ENCODE results near the gene NHLRC2. TPM values are rescaled to one million over a fixed set of nuclear protein-coding genes. Genes with fewer than 3 reads are reported as not detected.

NHLRC2 gene
- polyA plus RNA-seq, 12 donors, result 12.1 to 24.0 (median 15.2) TPM; not detected in 1

DNA sequence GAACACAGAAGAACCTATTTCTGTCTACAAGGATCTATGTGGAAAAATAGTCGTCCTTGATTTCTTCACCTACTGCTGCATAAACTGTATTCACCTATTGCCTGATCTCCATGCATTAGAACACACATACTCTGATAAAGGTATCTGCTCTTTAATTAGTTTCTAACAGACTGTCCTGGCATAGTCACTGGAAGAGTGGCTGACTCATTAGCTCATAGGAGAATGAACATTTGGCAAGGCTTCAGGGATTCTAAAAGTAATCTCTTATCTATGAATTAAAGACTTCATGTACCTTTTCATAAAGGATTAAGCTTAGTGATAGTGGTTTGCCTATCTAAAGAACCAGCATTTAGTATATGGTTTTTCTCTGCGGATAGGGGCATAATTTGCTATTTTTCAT lies 4.1 kb downstream of the NHLRC2 start:
- DNase-seq, result no peak

DNA sequence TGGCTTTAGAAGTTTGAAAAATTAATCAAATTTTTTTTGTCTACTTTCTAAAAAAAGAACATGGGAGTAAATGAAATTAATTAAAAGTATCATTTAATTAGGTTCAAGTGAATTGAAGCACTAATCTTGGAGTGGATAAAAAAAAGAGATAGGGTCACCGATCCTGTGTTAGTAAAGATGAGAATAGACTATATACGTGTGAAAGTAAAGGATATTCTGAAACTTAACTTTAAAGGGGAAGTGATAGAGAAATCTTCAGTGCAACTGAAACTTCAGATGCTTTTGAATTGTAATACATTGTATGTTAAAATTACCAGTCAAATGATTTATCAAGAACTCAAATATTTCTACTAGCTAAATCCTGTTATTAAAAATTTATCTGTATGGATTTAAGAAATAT lies 4.8 kb downstream of the NHLRC2 start:
- no peak for DNase-seq

DNA sequence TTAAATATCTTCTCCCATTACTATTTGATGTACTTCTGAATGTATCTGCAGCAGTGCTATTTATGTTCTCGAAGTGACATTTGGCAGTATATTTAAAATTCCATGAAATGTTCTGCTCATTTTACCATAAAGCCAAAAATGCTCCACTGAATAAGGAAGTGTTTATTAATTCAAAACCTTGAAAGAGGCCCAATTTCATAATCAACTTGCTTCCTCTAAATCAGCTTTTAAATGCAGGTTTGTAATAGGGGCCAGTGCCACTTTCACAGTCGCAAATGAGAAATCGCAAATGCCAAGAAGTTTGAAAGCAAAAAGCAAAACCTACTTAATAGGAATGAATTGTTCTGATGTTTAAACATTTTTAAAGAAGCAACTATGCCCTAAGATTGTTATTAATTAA lies 11.4 kb downstream of the NHLRC2 start:
- no peak for DNase-seq

DNA sequence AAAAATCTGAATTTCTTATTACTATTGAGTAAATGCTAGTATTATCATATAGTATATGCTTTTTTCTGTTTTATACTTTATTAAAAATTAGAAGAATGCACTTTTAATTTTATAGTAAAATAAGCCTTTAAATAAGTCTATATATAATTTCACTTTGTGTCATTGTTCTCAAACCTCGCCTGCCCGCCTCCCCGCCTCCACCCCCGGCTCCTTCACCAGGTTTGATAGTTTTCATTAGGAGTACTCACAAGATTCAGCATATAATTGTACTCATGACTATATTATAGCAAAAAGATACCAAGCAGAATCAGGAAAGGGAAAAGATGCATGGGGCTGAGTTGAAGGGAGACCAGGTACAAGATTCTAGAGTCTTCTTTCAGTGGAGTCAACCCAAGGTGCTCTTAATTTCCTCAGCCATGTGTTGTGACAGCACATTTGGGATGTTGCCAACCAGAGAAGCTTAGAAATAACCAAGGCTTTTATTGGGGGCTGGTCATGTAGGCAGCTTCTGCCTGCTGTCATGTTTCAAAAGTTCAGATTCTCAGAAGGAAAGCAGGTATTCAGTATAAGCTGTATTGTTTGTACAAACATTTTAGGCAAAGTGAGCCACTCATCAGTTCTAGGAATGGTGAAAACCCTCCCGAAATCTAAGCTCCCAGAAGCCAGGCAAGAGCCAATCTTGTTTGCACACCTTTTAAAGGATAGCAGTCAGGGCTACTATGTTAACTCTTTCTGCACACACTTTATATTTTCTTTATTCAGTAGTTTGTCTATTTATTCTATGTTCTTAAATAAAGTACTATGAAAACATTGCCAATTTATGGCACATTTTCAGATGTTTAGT lies 12.3 kb downstream of the NHLRC2 start:
- DNase-seq, result no peak

DNA sequence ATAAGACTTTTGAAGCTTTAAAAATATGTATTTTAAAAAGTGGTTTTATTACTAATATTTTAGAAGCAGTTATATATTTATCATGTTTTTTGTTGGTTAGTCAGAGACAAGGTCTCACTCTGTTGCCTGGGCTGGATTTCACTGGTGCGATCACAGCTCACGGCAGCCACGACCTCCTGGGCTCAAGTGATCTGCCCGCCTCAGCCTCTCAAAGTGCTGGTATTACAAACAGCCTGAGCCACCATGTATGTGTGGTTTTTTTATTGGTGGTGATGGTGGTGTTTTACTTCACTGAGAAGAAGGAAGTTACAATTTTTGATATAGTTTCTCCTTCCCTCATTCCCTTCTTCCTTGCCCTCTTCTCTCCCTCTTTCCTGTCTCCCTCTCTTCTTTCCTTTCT lies 13.4 kb downstream of the NHLRC2 start:
- DNase-seq, result no peak

DNA sequence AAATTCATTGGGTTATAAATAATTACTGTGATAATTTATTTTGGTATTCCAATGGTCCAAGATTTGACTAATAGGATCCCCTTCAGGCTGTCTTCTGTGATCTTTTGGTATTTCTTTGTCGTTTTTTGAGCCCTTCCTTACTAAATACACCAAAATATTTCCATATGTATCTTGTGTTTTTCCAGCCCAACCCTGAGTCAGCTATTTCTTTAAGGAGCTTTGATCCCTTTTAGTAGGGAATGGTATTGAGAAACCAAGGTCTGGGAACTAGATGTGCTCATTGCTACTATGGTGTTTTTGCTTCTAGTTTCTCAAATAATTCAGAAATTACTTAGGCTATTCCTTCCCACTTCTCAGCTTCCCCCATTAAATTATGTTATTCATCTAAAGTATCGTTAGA lies 15.3 kb downstream of the NHLRC2 start:
- no peak for DNase-seq

DNA sequence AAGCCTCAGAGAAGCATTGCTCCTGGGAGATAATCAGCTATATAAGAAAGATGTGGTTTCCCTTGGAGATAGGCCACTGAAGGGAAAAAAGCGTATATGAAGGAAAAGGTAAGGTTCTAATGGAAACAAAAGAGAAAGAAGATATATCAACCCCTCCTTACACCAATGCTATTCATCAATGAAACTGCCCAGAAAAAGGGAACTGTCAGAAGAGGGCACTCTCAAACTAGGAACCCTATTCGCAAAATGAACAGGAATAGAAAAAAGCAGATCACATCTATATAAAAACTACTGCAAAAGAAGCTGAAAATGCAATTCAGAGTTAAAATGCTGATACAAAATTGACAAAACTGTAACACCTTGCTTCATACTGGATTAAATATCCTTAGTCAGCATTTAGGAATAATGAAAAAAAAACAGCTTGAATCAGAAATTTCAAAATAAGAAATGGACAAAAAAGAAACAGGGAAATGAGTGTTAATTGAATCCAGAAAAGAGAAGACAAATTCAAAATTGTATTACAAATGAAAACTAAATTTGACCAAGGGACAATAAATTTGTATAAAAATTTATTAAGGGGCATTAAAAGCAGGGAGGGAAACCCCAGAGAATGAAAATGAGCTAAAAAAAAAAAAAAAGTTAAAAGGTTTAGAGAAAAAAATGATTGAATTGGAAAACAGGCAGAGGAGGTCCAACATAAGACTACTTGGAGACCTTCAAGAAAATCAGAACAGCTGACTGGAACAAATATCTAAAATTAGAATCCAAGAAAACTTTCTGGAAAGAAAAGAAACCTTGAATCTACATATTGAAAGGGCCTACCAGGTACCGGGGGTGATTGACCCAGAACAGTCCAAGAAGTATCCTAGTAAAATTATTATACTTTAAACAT lies 17.9 kb downstream of the NHLRC2 start:
- DNase-seq, result no peak

DNA sequence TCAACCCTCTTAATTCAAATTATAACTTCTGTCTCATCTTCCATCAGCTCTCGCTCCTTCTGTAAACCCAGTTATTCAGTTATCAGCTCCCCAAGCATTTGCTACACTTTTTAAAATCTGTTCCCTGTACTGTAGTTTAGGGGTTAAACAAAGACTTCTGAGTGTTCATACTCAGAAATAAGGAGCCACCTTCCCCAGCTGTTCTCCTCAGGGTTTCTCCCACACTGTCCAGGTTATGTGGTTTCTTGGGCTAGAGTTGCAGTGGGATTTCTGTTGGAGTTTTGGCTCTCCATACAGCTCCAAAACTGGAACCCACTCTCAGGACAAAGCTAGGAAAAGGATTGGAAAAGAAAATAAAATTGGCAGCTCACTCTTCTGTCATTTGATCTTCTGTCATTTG lies 20.8 kb downstream of the NHLRC2 start:
- DNase-seq, result no peak

DNA sequence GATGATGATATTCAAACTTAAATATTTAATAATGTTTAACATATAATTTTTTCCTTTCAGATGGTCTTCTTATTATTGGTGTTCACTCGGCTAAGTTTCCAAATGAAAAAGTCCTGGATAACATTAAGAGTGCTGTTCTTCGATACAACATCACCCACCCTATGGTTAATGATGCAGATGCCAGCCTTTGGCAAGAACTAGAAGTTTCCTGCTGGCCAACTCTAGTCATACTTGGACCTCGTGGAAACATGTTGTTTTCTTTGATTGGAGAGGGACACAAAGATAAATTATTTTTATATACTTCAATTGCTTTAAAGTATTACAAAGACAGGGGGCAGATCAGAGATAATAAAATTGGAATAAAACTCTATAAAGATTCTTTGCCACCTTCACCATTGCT lies 22.0 kb downstream of the NHLRC2 start:
- DNase-seq, result no peak

DNA sequence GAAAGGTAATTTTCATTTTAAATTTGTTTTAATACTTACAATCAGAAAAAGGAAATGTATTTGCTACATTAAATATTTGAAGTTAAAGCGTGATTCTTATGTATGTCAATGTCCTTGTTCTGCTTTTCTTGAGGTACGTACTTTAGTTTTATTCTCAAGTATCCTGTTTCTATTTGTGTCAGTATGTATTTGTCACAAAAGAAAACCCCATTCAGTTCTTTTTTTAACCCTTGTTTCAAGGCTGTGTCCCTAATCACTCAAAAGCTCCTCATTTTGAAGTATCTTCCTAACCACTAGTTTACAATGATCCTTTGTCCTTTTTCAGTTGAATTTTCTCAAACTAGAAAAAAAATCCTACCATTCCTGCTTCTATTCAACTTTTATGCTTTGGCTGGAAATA lies 25.2 kb downstream of the NHLRC2 start:
- DNase-seq, result no peak

DNA sequence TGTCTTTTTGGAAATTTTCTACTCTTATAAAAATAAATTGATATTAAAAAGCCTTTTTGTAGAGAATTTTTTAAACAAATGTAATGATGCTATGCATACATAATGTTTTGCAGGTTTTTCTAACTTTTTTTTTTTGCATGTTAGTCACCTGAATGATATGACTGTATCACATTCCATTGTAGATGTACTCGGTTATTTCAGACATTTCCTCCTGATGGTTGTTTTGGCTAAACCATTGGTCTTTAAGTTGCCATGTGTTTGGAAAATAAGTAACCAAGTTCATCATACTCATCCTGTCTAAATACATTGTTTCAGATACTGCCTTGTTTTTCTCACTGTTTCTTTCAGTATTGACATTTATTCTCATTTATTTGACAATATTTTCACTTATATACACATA lies 25.8 kb downstream of the NHLRC2 start:
- DNase-seq, result no peak

DNA sequence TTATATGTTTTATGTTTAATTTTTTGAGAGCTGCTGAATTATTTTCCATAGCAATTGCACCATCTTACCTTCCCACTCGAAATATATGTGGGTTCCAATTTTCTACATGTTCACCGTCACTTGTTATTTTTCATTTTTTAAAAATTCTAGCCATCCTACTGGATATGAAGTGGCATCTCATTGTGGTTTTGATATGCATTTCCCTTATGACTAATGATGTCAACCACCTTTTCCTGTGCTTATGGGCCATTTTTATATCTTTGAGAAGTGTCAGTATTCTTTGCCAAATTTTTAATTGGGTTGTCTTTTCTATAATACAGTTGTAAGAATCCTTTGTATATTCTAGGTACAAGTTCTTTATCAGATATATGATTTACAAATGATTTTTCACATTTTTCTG lies 27.8 kb downstream of the NHLRC2 start:
- no peak for DNase-seq

DNA sequence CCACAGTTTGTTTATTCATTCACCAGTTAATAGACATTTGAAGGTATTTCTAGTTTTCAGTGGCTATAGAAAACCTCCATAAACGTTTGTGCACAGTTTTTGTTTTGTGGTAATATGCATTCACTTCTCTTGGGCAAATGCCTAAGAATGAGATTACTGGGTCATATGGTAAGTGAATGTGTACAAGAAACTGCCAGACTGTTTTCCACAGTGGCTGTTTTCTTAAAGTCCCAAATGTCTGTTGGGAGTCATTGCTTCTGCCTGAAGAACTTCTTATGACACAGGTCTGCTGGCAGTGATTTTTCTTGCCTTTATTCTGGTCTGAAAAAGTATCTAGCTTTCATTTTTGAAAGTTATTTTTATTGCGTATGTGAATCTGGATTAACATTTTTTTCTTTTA lies 35.5 kb downstream of the NHLRC2 start:
- no peak for DNase-seq

DNA sequence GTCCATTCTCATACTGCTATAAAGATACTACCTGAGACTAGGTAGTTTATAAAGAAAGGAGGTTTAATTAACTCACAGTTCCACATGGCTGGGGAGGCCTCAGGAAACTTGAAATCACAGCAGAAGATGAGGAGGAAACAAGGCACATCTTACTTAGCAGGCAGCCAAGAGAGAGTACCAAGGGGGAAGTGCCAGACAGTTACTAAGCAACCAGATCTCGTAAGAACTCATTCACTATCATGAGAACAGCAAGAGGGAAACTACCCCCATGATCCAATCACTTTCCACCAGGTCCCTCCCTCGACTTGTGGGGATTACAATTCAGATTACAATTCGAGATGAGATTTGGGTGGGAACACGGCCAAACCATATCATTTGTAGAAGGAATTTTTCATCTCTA lies 36.3 kb downstream of the NHLRC2 start:
- DNase-seq, result no peak

DNA sequence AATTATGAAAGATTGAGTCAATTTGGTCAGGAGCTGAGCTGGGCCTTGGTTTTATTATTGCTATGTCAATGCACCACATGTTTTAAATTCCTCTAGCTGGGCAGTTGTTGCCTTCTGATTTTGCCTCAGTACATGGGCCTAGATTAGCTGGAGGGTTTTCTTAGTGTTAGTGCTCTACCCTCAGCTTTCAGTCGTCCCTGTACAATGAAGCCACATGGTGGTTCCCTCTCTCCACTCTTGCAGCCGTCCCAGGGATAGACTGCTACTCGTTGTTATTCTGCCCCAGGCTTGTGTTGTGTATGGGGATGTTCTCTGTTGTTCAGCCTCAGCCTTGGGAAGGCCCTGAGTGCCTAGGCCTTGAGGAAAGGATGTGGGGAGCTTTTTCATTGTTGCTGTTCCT lies 37.0 kb downstream of the NHLRC2 start:
- DNase-seq, result no peak

DNA sequence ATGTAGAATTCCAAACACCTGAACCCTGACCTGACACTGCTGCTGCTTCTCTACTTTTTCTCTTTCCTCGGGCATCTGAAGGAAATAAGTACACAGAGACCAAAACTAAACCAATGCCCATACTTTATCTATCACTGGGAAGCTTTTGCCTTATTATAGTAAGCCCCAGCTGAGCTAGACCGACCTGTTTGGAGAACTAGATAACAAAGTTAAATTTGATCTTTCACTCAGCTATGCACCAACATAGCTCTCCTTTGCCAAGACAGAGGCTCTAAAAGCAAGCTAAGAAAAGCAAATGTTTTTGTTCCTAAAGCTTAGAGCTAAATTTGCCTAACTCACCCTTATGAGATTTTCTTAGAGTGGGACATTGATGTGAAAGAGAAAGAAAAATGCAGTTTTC lies 39.1 kb downstream of the NHLRC2 start:
- no peak for DNase-seq

DNA sequence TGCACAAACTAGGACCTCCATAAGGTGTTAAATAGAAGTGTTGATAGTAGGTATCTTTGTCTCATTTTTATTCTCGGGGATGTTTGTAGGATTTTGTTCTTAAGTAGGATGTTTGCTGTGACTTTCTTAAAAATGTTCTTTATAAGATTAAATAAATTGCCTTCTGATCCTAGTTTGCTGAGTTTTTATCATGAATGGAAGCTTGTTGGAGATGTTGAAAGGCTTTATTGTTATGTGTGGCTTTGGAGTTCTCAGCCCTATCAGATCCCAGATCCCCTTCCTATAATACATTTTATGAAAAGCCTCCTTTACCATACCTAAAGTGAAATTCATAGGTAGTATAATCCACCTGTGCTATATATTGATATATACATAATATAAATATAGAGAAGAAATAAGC lies 40.1 kb downstream of the NHLRC2 start:
- DNase-seq, result no peak

DNA sequence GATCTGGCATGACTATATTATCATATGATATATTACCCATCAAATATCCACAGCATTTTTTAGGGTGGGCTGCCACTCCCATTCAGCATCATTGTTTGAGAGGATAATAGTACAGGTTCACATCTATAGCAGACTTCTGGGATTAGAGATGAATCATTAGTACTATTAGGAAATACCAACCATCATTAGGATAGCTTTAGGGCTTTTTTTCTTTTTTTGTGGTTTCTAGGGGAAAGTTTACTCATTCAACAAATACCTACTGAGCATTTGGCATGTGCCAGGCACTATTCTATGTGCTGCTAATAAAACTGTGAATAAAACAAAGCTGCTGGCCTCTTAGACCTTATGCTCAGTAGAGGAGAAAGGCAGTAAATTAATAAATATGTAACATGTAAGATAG lies 40.6 kb downstream of the NHLRC2 start:
- no peak for DNase-seq

DNA sequence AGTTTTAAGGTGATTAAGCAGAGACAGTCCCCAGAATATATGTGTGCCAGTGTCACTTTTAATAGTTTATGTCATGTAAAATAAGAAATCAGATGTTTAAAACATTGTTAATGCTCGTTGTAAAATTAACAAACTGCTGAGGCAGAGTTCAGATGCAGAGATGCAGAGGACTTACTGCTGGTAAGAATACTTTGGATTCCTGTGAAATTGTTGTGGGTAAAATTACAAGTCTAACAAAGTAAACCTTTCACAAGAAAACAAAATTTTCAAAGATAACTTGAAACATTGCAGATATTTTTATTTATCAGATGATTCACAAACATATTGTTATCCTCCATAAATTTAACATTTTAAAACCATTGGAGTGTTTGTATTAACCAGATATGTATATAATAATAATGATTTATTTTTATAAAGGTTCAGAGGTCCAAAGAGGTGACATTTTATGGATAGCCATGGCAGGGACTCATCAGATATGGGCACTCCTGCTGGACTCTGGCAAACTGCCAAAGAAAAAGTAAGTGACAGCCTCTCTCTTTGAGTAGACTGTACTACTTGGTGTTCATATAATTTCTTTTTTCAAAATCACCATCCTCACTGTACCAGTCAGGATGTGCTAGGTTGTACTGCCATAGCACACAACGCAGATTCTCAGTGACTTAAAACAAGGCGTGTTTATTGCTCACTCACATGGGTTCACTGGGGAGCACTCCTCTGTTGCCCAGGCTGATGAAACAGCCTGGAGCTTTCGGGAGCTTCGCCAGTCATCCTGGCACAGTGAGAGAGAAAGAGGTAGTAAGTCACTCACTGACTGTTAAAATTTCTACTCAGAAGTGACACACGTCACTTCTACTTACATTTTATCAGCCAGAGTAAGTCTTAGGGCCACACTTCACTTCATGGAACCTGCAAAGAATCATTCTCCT lies 43.5 kb downstream of the NHLRC2 start:
- DNase-seq, result no peak

DNA sequence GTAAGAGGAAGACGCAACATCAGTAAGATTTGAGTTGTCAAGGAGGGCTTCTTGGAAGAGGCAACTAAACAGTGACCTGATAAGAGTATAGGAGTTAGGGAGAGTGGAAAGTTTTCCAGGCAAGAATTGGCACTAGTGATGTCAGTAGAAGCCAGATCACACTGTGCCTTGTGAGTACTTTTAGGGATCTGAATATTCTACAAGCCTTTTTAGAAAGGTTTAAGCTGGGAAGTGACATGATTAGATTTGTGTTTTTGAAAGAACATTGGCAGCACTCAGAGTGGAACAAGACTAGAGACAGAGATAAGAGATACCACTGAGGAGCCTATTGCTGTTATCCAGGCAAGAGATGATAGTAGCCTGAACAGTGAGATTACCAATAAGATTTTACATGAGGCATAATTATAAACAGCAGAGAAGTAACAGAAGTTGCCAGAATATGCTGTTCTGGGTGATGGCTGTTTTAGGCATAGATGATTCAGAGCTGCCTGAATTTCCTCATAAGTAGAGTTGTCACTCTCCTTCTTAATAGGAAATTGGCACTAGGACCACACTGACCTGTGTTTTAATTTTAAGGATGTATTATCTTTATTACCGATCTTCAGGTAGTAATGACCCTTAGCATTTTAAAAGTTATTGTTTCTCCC lies 45.6 kb downstream of the NHLRC2 start:
- no peak for DNase-seq

DNA sequence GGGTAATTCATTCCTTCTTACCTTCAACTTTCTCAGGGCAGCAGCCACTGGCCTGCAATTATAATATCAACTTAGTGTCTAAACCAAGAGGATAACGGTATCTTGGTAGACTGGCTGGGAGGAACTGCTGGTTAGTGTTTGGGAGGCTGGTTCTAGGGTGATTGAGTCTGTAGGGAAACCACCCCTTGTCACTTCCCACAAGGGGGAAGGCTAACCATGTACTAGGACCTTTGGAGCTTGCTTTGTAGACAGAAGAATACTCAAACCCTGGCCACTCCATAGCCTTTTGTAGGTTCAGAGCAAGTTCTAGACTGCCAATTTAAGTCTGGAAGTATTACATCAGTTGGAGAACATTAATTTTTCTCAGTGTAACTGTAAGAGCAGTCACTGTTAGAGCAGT lies 51.3 kb downstream of the NHLRC2 start:
- no peak for DNase-seq

DNA sequence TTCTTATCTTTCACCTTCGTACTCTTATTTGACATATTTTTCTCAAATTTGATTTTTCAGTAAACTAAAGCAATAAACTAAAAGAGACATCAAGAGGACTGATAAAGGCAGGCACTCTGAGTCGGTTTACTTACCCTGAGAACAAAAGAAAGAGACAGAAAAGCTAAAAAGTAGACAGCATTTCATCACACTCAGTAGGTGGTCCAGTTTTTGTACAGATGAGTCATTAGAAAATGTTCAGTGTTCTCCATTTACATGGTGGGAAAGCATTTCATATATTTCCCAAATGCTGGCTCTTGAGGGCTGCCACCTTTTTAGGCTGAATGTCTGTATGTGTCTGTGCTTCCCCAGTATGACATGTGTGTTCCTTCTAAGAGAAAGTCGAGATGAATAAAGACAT lies 52.7 kb downstream of the NHLRC2 start:
- no peak for DNase-seq
